B cell (primary cell): ENCODE data around the gene NAGPA. TPM values are rescaled to one million over a fixed set of nuclear protein-coding genes. Genes with fewer than 3 reads are reported as not detected.

Experiments used
- ATAC-seq: fragments of 200-7000 bp; cut with Tn5 transposase; one replicate; pipeline ENCODE4 v1.10.0; 2021; ENCODE audit warnings: low read depth, mild to moderate bottlenecking, moderate number of reproducible peaks, moderate library complexity
- CTCF ChIA-PET: fragments of 350-600 bp; sonication (Branson Sonifier 250); formaldehyde crosslinking; loops from one replicate; lab custom pipeline; 2021; ENCODE audit warnings: antibody characterized with exemption, inconsistent platforms; lab: Charles Lee
- POLR2A ChIA-PET: fragments of 350-600 bp; sonication (Branson Sonifier 250); formaldehyde crosslinking; loops from one replicate; lab custom pipeline; 2021; ENCODE audit warnings: antibody characterized with exemption; lab: Charles Lee
- DNase-seq: peaks from one replicate; pipeline ENCODE4 v3.0.0; 2013
- H2AFZ ChIP-seq: 2 replicates; pipeline ENCODE4 v1.6.1; 2012; ENCODE audit warnings: mild to moderate bottlenecking, low read depth, low read length; ENCODE audit not compliant: insufficient read depth, poor library complexity, severe bottlenecking
- H3K27ac ChIP-seq, 2 donors: 1 replicate in 1 of 2; 2 replicates in 1 of 2; pipeline ENCODE4 v1.5.1; 2012 to 2013; ENCODE audit warnings: low read length in 2 of 2, mild to moderate bottlenecking in 2 of 2, moderate library complexity in 1 of 2
- H3K27me3 ChIP-seq, 4 experiments: fragments of 200-600 bp in 1 of 4; sonication (generic) in 1 of 4; replicated peaks in 1 of 4; 1 replicate in 2 of 4; 2 replicates in 2 of 4; pipeline versions ENCODE4 v1.6.1 to v1.7.0; 2013 to 2016; ENCODE audit warnings: low read length in 3 of 4, mild to moderate bottlenecking in 2 of 4, mixed read lengths in 1 of 4, moderate library complexity in 1 of 4; ENCODE audit not compliant: insufficient read depth in 4 of 4, control insufficient read depth in 3 of 4; ENCODE audit errors: control extremely low read depth in 1 of 4
- H3K36me3 ChIP-seq, 2 experiments: replicated peaks in 1 of 2; 1 replicate in 1 of 2; 2 replicates in 1 of 2; pipeline versions ENCODE4 v1.6.1 to v1.7.1; 2013; ENCODE audit warnings: low read length in 1 of 2; ENCODE audit not compliant: insufficient read depth in 2 of 2, control insufficient read depth in 1 of 2; ENCODE audit errors: control extremely low read depth in 1 of 2, extremely low read depth in 1 of 2
- H3K4me1 ChIP-seq, 2 donors: fragments of 200-600 bp in 1 of 2; sonication (generic) in 1 of 2; 1 replicate in 1 of 2; 2 replicates in 1 of 2; pipeline versions ENCODE4 v1.5.1 to v1.6.1; 2013 to 2017; ENCODE audit warnings: low read length in 2 of 2; ENCODE audit not compliant: control insufficient read depth in 2 of 2, insufficient read depth in 2 of 2
- H3K4me2 ChIP-seq: replicated peaks from 2 replicates; pipeline ENCODE3; 2012; ENCODE audit warnings: mild to moderate bottlenecking, low read depth, low read length; ENCODE audit not compliant: poor library complexity, severe bottlenecking
- H3K4me3 ChIP-seq, 5 experiments: fragments of 200-600 bp in 1 of 5; sonication (generic) in 1 of 5; 1 replicate in 3 of 5; 2 replicates in 2 of 5; pipeline versions ENCODE4 v1.5.1 to v1.7.0; 2011 to 2016; ENCODE audit warnings: low read length in 4 of 5, mild to moderate bottlenecking in 4 of 5, low read depth in 2 of 5, control low read depth in 1 of 5, moderate library complexity in 1 of 5; ENCODE audit not compliant: insufficient read depth in 1 of 5; ENCODE audit errors: control extremely low read depth in 1 of 5, extremely low read depth in 1 of 5
- H3K79me2 ChIP-seq: fragments of 200-600 bp; sonication (generic); one replicate; pipeline ENCODE4 v1.6.0; 2016; ENCODE audit warnings: low read length; ENCODE audit not compliant: control insufficient read depth, insufficient read depth
- H3K9ac ChIP-seq: fragments of 200-600 bp; sonication (generic); 2 replicates; pipeline ENCODE4 v1.6.1; 2017; ENCODE audit warnings: mild to moderate bottlenecking, low read length, moderate library complexity
- H3K9me3 ChIP-seq, 3 donors: one replicate each; pipeline versions ENCODE4 v1.6.1 to v1.7.1; 2013; ENCODE audit warnings: low read length in 2 of 3; ENCODE audit not compliant: control insufficient read depth in 2 of 3, insufficient read depth in 1 of 3; ENCODE audit errors: control extremely low read depth in 1 of 3
- H4K20me1 ChIP-seq: 2 replicates; pipeline ENCODE4 v1.6.0; 2012; ENCODE audit warnings: mild to moderate bottlenecking, low read length; ENCODE audit not compliant: insufficient read depth, control insufficient read depth, poor library complexity, severe bottlenecking
- H3K27ac Mint-ChIP-seq: one replicate; pipeline ENCODE4 v1.8.0; 2021; ENCODE audit warnings: mixed read lengths
- H3K27me3 Mint-ChIP-seq: one replicate; pipeline ENCODE4 v1.8.0; 2021; ENCODE audit warnings: mixed read lengths
- H3K4me1 Mint-ChIP-seq: one replicate; pipeline ENCODE4 v1.8.0; 2021; ENCODE audit warnings: mixed read lengths
- H3K4me3 Mint-ChIP-seq: one replicate; pipeline ENCODE4 v1.8.0; 2021; ENCODE audit warnings: mixed read lengths
- H3K9me3 Mint-ChIP-seq: one replicate; pipeline ENCODE4 v1.8.0; 2022; ENCODE audit warnings: mixed read lengths; ENCODE audit not compliant: insufficient read depth
- EZH2 ChIP-seq: IDR thresholded peaks from 2 replicates; pipeline ENCODE4 v1.6.1; 2012; ENCODE audit warnings: borderline replicate concordance, low read depth, mild to moderate bottlenecking, moderate library complexity, low read length; ENCODE audit not compliant: insufficient read depth, poor library complexity, severe bottlenecking
- WGBS: methylation state at CpG from one replicate; pipeline ENCODE4 v1.1.5; 2013; ENCODE audit warnings: missing lambda C conversion rate; ENCODE audit not compliant: insufficient coverage; 5-methylcytosine and 5-hydroxymethylcytosine counted together
- intact Hi-C: fragments of 100-400 bp; cut with micrococcal nuclease; formaldehyde crosslinking; loops from one replicate; pipeline ENCODE4 v1.10.0; 2022
- polyA plus RNA-seq: library from polyadenylated mRNA; depleted of rRNA; stranded (reverse); fragments of >200 nt; gene quantifications from 2 replicates; pipeline ENCODE4 v1.2.3, GENCODE V29; 2012
- total RNA-seq, 2 donors: library from RNA; stranded (reverse); fragments of 120-200 nt in 1 of 2; gene quantifications; 1 replicate in 1 of 2; 2 replicates in 1 of 2; pipeline versions ENCODE4 v1.2.3 to v1.2.4, GENCODE V29; 2013 to 2022
- TF ChIP-seq, protein P1 (sequence below): fragments of 200-600 bp; IDR thresholded peaks from one replicate; pipeline ENCODE4 v1.8.0; 2022; ENCODE audit warnings: antibody characterized with exemption, mild to moderate bottlenecking

Gene NAGPA
- total and polyA plus RNA-seq, 2 donors (not counting 1 experiment from before 2014, with no cell fraction given), result 38.4 to 38.6 TPM

DNA sequence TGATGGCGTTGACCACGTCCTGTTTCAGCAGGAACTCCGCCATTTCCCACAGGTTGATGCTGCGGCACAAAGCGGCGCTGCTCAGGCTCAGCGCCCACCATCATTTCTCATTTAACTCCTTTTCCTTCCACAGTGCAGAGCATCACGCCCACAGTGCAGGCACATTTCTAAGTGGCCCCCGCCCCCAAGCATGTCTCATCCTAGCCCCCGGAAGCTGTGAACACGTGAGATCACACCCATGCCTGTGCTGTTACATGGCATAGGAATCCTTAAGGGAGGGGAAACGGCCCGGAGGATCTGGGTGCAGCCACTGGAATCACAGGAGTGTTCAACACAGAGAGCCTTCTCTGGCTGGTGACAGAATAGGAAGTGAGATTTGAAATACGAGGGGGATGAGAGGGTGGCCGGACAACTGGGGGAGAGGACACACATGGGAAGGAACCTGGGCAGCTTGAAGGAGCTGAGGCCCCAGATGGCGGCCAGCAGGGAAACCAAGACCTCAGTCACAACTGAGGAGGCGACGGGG is 4.7 kb downstream of the NAGPA start:
- Histone ChIP-seq H4K20me1 (no peaks in the 10 kb centered on the region), H3K4me2 (no peak overlapping the region), H3K4me1 (peaks cover 7 to 10% of the 10 kb centered on the region in 2 donors), H3K4me3 (no peak overlapping the region), H3K79me2 (peaks cover 6% of the 10 kb centered on the region), H3K27ac (no peak overlapping the region), H3K9me3 (no peaks in the 10 kb centered on the region), H3K9ac (no peak overlapping the region), H3K27me3 (no peaks in the 10 kb centered on the region), H2AFZ (no peak overlapping the region), H3K36me3 (peaks cover 0 to 28% of the 10 kb centered on the region in 2 experiments)
- H3K27me3 Mint-ChIP-seq, result no peaks in the 10 kb centered on the region
- TF ChIP-seq, protein P1, sequence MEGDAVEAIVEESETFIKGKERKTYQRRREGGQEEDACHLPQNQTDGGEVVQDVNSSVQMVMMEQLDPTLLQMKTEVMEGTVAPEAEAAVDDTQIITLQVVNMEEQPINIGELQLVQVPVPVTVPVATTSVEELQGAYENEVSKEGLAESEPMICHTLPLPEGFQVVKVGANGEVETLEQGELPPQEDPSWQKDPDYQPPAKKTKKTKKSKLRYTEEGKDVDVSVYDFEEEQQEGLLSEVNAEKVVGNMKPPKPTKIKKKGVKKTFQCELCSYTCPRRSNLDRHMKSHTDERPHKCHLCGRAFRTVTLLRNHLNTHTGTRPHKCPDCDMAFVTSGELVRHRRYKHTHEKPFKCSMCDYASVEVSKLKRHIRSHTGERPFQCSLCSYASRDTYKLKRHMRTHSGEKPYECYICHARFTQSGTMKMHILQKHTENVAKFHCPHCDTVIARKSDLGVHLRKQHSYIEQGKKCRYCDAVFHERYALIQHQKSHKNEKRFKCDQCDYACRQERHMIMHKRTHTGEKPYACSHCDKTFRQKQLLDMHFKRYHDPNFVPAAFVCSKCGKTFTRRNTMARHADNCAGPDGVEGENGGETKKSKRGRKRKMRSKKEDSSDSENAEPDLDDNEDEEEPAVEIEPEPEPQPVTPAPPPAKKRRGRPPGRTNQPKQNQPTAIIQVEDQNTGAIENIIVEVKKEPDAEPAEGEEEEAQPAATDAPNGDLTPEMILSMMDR, result no peak
- no peak for TF ChIP-seq EZH2
- ChIA-PET POLR2A (no interaction called here), CTCF (no interaction called here)
- no peak overlapping the region for H3K4me3 Mint-ChIP-seq
- intact Hi-C loops, result no loop called here
- H3K9me3 Mint-ChIP-seq, result no peaks in the 10 kb centered on the region
- 97% methylated on average over 18 of the region's 18 CpGs for WGBS
- H3K4me1 Mint-ChIP-seq, result peaks cover 12% of the 10 kb centered on the region
- no peak overlapping the region for H3K27ac Mint-ChIP-seq
- ATAC-seq (no peak), DNase-seq (no peak)

DNA sequence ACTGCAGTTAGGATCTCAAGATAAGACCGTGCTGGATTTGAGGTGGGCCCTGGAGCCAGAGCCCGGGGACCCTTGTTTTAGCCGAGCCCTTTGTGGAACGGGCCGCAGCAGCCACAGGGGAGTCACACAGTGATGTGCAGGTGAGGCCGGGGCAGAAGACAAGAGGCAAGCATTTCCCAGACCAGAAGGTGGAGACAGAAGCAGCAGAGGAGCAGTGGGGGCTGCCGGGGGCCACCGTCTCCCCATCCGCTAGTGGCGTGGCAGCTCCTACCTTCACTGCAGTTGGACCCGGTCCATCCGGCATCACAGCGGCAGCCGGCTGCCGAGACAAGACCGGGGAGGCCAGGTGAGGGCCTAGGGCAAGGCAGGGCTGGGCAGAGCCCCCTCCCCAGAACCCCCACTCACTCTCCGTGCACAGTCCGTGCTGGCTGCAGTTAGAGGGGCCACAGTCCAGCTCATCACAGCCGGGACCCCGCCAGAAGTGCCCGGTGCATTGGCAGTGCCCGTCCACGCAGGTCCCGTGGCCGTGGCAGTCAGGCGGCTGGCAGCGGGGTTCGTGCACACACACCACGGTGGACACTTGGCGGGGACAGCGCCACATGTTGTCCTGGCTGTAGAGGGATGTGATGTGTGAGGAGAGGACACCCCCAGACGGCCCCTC is 6.0 kb downstream of the NAGPA start:
- Histone ChIP-seq H3K27me3 (no peaks in the 10 kb centered on the region), H3K9ac (no peak overlapping the region), H4K20me1 (no peaks in the 10 kb centered on the region), H3K9me3 (no peaks in the 10 kb centered on the region), H2AFZ (no peak overlapping the region), H3K4me3 (no peak overlapping the region), H3K79me2 (no peaks in the 10 kb centered on the region), H3K36me3 (peaks cover 0 to 28% of the 10 kb centered on the region in 2 experiments), H3K4me2 (no peak overlapping the region), H3K4me1 (peaks cover 2 to 3% of the 10 kb centered on the region in 2 donors), H3K27ac (no peak overlapping the region)
- Mint-ChIP-seq H3K27ac (no peak overlapping the region), H3K9me3 (no peaks in the 10 kb centered on the region), H3K27me3 (no peaks in the 10 kb centered on the region), H3K4me1 (peaks cover 5% of the 10 kb centered on the region), H3K4me3 (no peak overlapping the region)
- 99% methylated on average over 24 of the region's 32 CpGs for WGBS
- no peak for TF ChIP-seq EZH2
- intact Hi-C loops, result no loop called here
- DNase-seq (no peak), ATAC-seq (no peak)
- CTCF ChIA-PET, result no interaction called here
- POLR2A ChIA-PET, result no interaction called here
